ENCODE results near the gene ARID3C. TPM values are rescaled to one million over a fixed set of nuclear protein-coding genes. Genes with fewer than 3 reads are reported as not detected.

ARID3C gene
- total RNA-seq, 2 experiments from 2014 or later: 0.38 to 1.9 TPM

DNA sequence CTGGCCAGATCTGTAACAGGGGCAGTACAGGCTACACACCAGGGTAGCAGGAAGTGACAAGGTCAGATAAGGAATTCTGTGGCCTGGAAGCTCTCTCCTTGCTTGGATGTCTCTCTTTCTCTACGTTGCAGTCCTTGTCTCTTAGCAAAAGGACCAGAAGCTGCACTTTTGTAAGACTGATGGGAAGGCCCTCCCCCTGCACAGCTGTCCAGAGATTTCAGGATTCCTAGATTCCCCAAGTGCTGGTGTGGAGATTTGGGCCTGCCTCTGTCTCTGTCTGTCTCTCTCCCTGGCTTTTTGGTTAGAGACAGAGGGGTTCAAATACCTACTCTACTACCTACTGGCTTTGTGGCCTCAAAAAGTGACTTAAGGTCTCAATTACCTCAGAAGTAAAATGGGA is 29.3 kb downstream of the ARID3C start:
- TF ChIP-seq, protein P1, sequence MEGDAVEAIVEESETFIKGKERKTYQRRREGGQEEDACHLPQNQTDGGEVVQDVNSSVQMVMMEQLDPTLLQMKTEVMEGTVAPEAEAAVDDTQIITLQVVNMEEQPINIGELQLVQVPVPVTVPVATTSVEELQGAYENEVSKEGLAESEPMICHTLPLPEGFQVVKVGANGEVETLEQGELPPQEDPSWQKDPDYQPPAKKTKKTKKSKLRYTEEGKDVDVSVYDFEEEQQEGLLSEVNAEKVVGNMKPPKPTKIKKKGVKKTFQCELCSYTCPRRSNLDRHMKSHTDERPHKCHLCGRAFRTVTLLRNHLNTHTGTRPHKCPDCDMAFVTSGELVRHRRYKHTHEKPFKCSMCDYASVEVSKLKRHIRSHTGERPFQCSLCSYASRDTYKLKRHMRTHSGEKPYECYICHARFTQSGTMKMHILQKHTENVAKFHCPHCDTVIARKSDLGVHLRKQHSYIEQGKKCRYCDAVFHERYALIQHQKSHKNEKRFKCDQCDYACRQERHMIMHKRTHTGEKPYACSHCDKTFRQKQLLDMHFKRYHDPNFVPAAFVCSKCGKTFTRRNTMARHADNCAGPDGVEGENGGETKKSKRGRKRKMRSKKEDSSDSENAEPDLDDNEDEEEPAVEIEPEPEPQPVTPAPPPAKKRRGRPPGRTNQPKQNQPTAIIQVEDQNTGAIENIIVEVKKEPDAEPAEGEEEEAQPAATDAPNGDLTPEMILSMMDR (conservative IDR thresholded peaks at IDR 0.05; ENCODE audit: low read length): no peak
- no peak for TF ChIP-seq EZH2phosphoT487 (IDR thresholded peaks at IDR 0.05; ENCODE audit: borderline replicate concordance, low read depth, low read length)
- Histone ChIP-seq H3K36me3 (ENCODE audit: insufficient read depth, low read length) (no peaks in the 10 kb centered on the region), H2AFZ (ENCODE audit: low read length) (no peak overlapping the region), H3K27ac (ENCODE audit: low read depth, low read length, poor library complexity, severe bottlenecking) (no peak overlapping the region), H3K4me1 (ENCODE audit: insufficient read depth, low read length, poor library complexity, severe bottlenecking) (no peaks in the 10 kb centered on the region), H4K20me1 (ENCODE audit: insufficient read depth, low read length) (no peaks in the 10 kb centered on the region), H3K9me3 (ENCODE audit: low read length) (no peaks in the 10 kb centered on the region), H3K4me3 (ENCODE audit: low read depth, low read length, poor library complexity, severe bottlenecking) (no peak overlapping the region), H3K4me2 (ENCODE audit: low read length) (no peak overlapping the region), H3K79me2 (ENCODE audit: insufficient read depth, low read depth, low read length) (no peaks in the 10 kb centered on the region), H3K9me2 (ENCODE audit: insufficient read depth, low read length) (no peaks in the 10 kb centered on the region)
- BruUV-seq (replicated peaks): no TSS peak
- DNase-seq (ENCODE audit: low spot score): no peak
- POLR2A ChIA-PET: no interaction called here
- intact Hi-C loops (cut with micrococcal nuclease; ENCODE audit: unreplicated experiment): no loop called here
- CTCF ChIA-PET (ENCODE audit: unreplicated experiment): no interaction called here

DNA sequence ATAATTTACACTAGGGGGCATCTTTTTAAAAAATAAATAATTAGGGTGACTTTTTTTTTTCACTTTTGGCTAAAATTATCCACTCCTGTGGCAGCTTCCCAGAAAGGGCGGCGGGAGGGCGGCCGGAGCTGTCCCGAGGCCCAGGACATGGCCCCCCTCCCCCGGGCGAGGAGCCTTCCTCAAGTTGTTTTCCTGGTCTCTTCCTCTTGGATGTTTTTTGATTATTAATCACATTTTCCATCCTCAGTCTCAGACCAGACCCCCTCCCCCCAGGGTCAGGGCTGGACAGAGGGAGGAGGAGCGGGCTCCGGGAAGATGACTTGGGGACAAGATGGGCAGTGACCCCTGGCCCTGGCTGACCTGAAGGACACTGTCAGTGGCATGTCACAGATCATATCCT is 34.7 kb downstream of the ARID3C start:
- TF ChIP-seq, protein P1 (conservative IDR thresholded peaks at IDR 0.05; ENCODE audit: low read length): no peak
- no peak for TF ChIP-seq EZH2phosphoT487 (IDR thresholded peaks at IDR 0.05; ENCODE audit: borderline replicate concordance, low read depth, low read length)

DNA sequence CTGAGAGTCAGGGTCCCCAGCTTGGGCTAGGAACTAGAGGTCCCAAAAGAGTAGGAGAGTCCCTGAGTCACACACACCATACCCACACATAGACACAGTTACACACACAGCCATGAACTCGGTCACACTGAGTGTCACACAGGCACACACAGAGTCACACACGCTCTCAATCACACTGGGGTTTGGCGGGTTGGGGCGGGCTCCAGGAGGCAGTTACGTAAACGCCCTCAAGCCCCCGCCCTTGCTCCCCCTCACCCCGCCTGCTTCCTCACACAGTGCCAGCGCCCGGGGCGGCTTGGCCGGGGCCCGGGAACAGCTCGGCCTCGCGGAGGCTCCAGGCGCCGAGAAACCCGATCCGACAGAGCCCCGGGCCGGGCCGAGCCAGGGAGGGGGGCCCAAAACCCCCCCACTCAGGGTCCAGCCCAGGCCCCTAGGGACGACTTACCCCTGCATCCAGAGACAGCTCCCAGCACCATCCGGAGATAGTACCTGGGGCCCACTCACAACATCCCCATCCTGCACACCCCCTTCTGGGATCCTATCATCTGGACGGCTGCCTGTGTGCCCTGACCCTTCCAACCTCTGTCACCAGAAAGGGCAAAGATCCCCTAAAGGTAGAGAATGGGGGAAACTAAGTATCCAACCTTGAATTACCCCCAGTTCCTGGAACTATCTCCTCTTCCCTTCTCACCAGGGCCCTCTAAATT is 35.8 kb downstream of the ARID3C start:
- Histone ChIP-seq H3K9me3 (ENCODE audit: low read length) (no peaks in the 10 kb centered on the region), H3K9me2 (ENCODE audit: insufficient read depth, low read length) (no peaks in the 10 kb centered on the region), H4K20me1 (ENCODE audit: insufficient read depth, low read length) (no peaks in the 10 kb centered on the region; the same call in 1 of the 2 replicates), H2AFZ (ENCODE audit: low read length) (no peak overlapping the region), H3K4me3 (ENCODE audit: low read depth, low read length, poor library complexity, severe bottlenecking) (no peak overlapping the region), H3K4me2 (ENCODE audit: low read length) (no peak overlapping the region), H3K4me1 (ENCODE audit: insufficient read depth, low read length, poor library complexity, severe bottlenecking) (no peaks in the 10 kb centered on the region), H3K27ac (ENCODE audit: low read depth, low read length, poor library complexity, severe bottlenecking) (no peak overlapping the region), H3K36me3 (ENCODE audit: insufficient read depth, low read length) (no peaks in the 10 kb centered on the region), H3K79me2 (ENCODE audit: insufficient read depth, low read depth, low read length) (no peaks in the 10 kb centered on the region)
- BruUV-seq (replicated peaks): no TSS peak
- no peak for TF ChIP-seq EZH2phosphoT487 (IDR thresholded peaks at IDR 0.05; ENCODE audit: borderline replicate concordance, low read depth, low read length)
- TF ChIP-seq, protein P1 (conservative IDR thresholded peaks at IDR 0.05; ENCODE audit: low read length): no peak
- DNase-seq (ENCODE audit: low spot score): no peak
- ChIA-PET POLR2A (no interaction called here), CTCF (ENCODE audit: unreplicated experiment) (interaction anchor here (1.0 kb wide), 1 partner anchor 190 kb away, joined by 3 read pairs; no protein-coding TSS in a partner anchor)
- intact Hi-C loops (cut with micrococcal nuclease; ENCODE audit: unreplicated experiment): loop anchor here (1.0 to 2.0 kb wide), 2 partner anchors 45 to 156 kb away; no protein-coding TSS in a partner anchor

More for the DNA sequence above, 34.7 kb downstream of the ARID3C start:
- ChIA-PET POLR2A (no interaction called here), CTCF (ENCODE audit: unreplicated experiment) (no interaction called here)
- H3K9me2 ChIP-seq (ENCODE audit: insufficient read depth, low read length): no peaks in the 10 kb centered on the region
- H3K9me3 ChIP-seq (ENCODE audit: low read length): no peaks in the 10 kb centered on the region
- no peaks in the 10 kb centered on the region for H4K20me1 ChIP-seq (ENCODE audit: insufficient read depth, low read length)
- H3K27ac ChIP-seq (ENCODE audit: low read depth, low read length, poor library complexity, severe bottlenecking): no peak overlapping the region
- no peak for DNase-seq (ENCODE audit: low spot score)
- no peaks in the 10 kb centered on the region for H3K36me3 ChIP-seq (ENCODE audit: insufficient read depth, low read length)
- H2AFZ ChIP-seq (ENCODE audit: low read length): no peak overlapping the region
- H3K79me2 ChIP-seq (ENCODE audit: insufficient read depth, low read depth, low read length): no peaks in the 10 kb centered on the region
- H3K4me1 ChIP-seq (ENCODE audit: insufficient read depth, low read length, poor library complexity, severe bottlenecking): no peaks in the 10 kb centered on the region
- intact Hi-C loops (cut with micrococcal nuclease; ENCODE audit: unreplicated experiment): no loop called here
- no TSS peak for BruUV-seq (replicated peaks)
- no peak overlapping the region for H3K4me3 ChIP-seq (ENCODE audit: low read depth, low read length, poor library complexity, severe bottlenecking)
- no peak overlapping the region for H3K4me2 ChIP-seq (ENCODE audit: low read length)

All from OCI-LY7 (cell line).